NCI-H2196 (cell line): ENCODE measurements around the gene SHB.
A peak's percentile ranks its signal among the peaks of the same experiment; 100 is the strongest.

Experiments used
- DNase-seq: peaks from one replicate; lab custom pipeline; 2025; ENCODE audit not compliant: unreplicated experiment; lab: John Stamatoyannopoulos, UW

The SHB gene, protein sequence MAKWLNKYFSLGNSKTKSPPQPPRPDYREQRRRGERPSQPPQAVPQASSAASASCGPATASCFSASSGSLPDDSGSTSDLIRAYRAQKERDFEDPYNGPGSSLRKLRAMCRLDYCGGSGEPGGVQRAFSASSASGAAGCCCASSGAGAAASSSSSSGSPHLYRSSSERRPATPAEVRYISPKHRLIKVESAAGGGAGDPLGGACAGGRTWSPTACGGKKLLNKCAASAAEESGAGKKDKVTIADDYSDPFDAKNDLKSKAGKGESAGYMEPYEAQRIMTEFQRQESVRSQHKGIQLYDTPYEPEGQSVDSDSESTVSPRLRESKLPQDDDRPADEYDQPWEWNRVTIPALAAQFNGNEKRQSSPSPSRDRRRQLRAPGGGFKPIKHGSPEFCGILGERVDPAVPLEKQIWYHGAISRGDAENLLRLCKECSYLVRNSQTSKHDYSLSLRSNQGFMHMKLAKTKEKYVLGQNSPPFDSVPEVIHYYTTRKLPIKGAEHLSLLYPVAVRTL

GRCh38 chr9:38068701-38069628, at the start of gene SHB:
TSS of gene SHB (minus strand) at chr9:38069227. CDS start at chr9:38068645, 582 bp downstream.
- peak; percentile 79 for DNase-seq

GRCh38 chr9:38117651-38118050, 48.6 kb upstream of the SHB start:
- DNase-seq, result peak; percentile 33

- DNase-seq, result no peak
These were observed 45.9 kb upstream of the SHB start for GRCh38 chr9:38114905-38115304.

GRCh38 chr9:38112456-38112855, 43.4 kb upstream of the SHB start:
- no peak for DNase-seq

- no peak for DNase-seq
These were observed 43.0 kb upstream of the SHB start for GRCh38 chr9:38112049-38112448.

GRCh38 chr9:38110476-38110875, 41.4 kb upstream of the SHB start:
- no peak for DNase-seq

- DNase-seq, result no peak
These were observed 40.6 kb upstream of the SHB start for GRCh38 chr9:38109601-38110000.

GRCh38 chr9:38108326-38108725, 39.3 kb upstream of the SHB start:
- no peak for DNase-seq

GRCh38 chr9:38107811-38108304, 38.8 kb upstream of the SHB start:
- peak; percentile 37 for DNase-seq

- no peak for DNase-seq
These were observed 38.4 kb upstream of the SHB start for GRCh38 chr9:38107405-38107804.

- peak; percentile 29 for DNase-seq
These were observed 37.5 kb upstream of the SHB start for GRCh38 chr9:38106488-38106887.

- DNase-seq, result no peak
These were observed 34.3 kb upstream of the SHB start for GRCh38 chr9:38103340-38103739.

- no peak for DNase-seq
These were observed 32.4 kb upstream of the SHB start for GRCh38 chr9:38101423-38101822.

GRCh38 chr9:38096238-38096805, 27.3 kb upstream of the SHB start:
- peak; percentile 86 for DNase-seq

DNA sequence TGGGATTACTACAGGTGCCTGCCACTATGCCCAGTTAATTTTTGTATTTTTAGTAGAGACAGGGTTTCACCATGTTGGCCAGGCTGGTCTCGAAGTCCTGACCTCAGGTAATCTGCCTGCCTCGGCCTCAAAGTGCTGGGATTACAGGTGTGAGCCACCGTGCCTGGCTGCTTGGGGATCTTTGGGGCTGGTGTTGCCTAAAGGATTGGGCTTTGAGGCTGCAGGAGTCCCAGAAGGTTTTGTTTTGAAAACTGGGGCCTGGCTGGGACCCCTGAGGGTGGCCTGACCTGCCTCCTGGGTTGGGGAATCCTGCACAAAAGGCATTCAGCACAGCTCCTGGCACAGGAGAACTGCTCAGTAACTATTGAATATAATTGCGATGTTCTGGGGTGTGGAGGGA, 25.1 kb upstream of the SHB start:
- no peak for DNase-seq

DNA sequence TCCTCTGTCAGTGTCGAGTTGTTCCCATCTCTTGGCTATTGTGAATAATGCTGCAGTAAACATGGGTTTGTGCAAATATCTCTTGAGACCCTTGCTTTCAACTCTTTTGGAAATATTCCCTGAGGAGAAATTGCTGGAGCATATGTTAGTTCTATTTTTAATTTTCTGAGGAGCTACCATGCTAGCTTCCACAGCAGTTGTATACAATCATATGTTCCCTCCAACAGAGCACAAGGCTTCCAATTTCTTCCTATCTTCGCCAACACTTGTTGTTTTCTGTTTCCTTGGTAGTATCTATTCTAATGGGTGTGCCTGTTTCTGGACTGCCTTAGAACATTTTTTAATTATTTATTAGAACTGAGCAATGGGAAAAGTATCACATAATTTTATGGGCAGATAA, 23.6 kb upstream of the SHB start:
- no peak for DNase-seq

- no peak for DNase-seq
These were observed 23.1 kb upstream of the SHB start for GRCh38 chr9:38092200-38092524.

DNA sequence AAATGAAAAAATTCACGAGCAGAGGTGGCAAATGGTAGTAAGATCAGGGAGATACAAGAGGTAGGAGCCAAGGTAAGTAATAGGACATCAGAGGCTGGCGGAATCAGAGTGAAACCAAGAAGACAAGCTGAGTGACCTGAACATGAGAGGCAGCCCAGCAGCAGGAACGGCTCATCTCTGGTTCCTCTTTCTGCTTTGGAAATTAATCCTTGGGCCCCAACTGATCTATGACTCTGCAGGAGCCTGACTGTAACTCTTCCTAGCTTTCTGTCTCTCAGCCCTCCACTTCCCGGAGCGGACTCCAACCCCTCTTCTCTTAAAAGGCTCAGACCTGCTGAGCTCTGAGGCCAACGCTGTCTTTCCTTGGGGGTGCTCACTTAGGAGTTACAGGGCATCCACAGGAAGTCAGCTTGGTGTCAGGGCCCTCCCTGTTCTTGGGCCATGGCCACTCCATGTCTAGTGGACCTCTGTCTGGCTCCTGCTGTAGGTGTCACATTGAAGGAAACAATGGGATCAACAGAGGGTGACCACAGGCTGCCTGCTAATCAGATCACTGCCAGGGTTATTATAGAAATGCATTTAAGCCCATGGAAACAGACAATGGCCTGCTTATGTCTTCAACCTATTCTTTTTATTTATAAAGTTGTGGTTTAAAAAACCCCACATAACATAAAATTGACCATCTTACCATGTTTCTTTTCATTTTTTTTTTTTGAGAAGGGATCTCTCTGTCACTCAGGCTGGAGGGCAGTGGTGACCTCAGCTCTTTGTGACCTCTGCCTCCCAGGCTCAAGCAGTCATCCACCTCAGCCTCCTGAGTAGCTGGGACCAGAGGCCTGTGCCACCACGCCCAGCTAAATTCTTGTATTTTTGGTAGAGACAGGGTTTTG, 22.5 kb upstream of the SHB start:
- DNase-seq, result peak; percentile 57

- no peak for DNase-seq
These were observed 21.1 kb upstream of the SHB start for GRCh38 chr9:38090170-38090569.

- no peak for DNase-seq
These were observed 20.5 kb upstream of the SHB start for GRCh38 chr9:38089387-38090165.
